Glomerular visceral epithelial cell (primary cell): ENCODE data around the gene ILDR2.
A peak's percentile ranks its signal among the peaks of the same experiment; 100 is the strongest.
"Not testable (repeated sequence)": the region's sequence is repeated elsewhere in the genome, so short reads cannot be mapped to it uniquely, and the experiment has no call there.

Source experiments
- DNase-seq: peaks from one replicate; pipeline ENCODE4 v3.0.0-alpha.2; 2016; ENCODE audit errors: extremely low spot score

ILDR2 gene

DNA sequence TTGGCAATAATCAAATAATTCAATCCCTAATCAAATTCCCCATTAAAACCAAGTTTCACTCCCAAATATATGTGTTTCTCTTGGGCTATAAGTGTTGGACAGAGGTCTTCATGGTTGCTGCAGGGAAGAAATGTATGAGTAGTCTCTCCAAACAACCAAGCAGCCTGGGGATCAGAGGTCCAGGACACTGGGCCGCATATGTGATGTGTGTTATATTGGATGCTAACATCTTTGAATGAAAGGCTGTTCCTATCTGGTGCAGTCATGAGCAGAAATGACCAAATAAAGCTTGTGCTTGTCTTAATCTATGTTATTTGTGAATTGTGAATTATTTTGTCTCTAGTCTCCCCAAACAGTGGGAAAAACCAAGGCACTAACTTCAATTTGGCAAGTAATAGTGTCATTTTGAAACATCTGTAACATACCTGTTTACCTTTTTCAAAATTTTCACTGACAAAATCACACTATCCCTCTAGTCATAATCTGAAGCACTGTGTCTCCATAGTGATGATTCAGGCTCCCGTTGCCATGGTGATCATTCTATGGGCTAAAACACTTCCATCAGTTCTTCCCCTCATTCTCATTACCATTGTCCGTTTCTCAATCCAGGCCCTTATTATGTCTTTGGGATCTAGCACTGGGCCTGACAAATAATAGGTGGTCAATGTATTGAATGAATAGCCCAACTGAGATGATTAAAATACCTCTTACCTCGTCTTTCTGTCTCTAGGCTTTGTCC, 86.8 kb downstream of the ILDR2 start:
- DNase-seq = no peak

- DNase-seq = no peak
Observed at GRCh38 chr1:166884971-166885370, 90.4 kb downstream of the ILDR2 start.

GRCh38 chr1:166884040-166884642, 91.2 kb downstream of the ILDR2 start:
- peak; percentile 32 for DNase-seq

GRCh38 chr1:166882893-166883292, 92.4 kb downstream of the ILDR2 start:
- no peak for DNase-seq

- DNase-seq = not testable (repeated sequence)
Observed at GRCh38 chr1:166878173-166878917, 97.0 kb downstream of the ILDR2 start.

DNA sequence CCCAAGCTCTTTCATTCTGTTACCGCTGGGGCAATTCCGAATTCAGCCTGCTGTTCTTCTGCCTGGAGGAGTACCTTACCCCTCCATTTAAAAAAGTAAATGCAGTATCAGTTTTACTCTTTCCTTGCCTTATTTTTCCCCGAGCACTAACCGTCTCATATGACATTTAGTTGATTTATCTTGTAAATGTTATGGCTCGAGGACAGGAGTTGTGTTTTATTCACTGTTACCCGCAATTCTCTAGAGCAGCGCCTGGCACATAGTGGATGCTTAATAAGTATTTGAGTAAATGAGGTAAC, 98.9 kb downstream of the ILDR2 start:
- DNase-seq = no peak

DNA sequence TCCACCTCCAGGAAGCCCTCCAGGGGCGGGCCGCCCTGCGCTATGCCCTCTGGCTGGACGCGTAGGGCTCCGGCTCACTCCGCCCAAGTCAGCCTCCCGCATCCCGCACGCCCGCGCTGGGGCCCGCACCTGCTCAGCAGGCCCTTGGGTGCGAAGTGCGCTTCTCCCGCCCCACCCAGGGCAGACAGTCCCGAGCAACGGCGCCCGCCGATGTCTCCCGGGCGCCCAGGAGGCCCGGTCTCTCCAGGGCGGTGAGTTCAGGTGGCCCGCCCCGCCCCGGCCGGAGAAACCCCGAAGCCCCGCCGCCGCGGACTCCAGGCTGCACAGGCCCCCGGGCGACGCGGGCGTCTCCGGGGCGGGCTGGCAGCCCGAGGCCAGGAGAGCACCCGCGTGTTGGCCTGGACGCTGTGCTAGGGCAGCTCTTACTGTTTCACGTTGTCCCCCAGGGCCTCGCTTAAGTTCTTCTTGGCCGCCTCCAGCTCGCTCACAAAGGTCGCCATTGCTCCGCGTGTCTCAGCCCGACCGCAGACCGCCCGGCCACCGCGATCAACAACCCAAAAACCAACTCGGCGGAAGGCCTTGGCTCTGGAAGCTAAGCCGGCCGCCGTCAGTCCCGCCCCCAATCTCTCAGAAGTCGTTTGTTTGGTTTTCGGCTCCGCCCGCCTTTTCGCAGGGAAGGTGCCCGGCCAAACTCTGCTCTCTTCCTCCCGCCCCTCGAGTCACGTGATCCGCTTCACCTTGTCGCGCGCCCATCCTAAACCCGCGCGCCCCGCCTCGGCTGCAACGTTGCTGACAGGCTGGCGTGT, 99.4 kb downstream of the ILDR2 start, which contains the start of gene TADA1:
TSS of gene TADA1 (minus strand) at position 531 of the 806 bp plus-strand sequence. CDS start at position 500, 31 bp downstream.
- DNase-seq = peak; percentile 99

DNA sequence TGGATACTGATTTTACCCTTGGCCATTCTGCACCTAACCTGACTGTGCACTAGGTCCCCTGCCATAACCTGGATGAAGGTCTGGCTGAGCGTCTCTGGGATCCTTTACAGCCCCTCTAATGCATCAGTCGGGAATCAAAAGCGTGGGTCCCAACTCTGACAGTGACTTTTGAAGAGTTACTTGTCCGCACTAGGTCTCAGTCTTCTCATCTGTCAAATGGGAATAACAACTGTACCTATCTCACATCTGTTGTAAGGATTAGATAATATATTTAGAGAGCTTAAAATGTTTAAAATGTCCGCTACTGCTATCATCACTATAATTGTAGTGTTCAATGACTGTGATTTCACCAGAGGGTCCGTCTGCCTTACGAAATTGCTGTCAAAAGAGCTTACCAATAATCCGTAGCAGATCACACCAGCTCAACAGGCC, 100.0 kb downstream of the ILDR2 start:
- DNase-seq = no peak

GRCh38 chr1:166874464-166874863, 100.9 kb downstream of the ILDR2 start:
- no peak for DNase-seq

- DNase-seq = no peak
Observed at GRCh38 chr1:166870584-166870983, 104.8 kb downstream of the ILDR2 start.

GRCh38 chr1:166869318-166870099, 105.8 kb downstream of the ILDR2 start:
- no peak for DNase-seq

GRCh38 chr1:166868639-166869038, 106.7 kb downstream of the ILDR2 start:
- no peak for DNase-seq

GRCh38 chr1:166865926-166866325, 109.4 kb downstream of the ILDR2 start:
- DNase-seq = no peak

DNA sequence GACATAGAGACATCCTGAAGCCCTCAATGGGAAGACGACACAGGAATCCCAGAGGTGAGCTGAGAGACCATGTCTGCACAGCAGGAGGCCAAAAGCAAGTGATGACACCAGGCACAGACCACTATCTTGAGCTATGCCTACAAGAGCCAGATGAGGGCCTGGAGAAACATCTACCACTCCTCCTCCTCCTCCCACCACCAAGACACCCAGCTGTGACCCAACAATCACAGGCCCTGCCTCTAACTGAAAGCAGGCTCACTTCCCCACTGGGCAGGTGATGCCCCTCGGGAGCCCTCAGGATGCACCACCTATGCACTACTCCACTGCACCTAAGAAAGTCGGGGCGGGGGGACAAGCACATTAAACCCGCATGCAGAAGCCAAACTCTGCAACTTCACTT, 115.7 kb downstream of the ILDR2 start:
- no peak for DNase-seq

GRCh38 chr1:166858726-166859419, 116.5 kb downstream of the ILDR2 start:
- no peak for DNase-seq
